GM23338 (cell line): ENCODE data around the gene MRC2.

ENCODE experiments used
- POLR2AphosphoS5 ChIP-seq: IDR thresholded peaks from 2 replicates; pipeline ENCODE4 v1.6.1; 2016; ENCODE audit warnings: antibody characterized with exemption, low read depth
- REST ChIP-seq: IDR thresholded peaks from one replicate; pipeline ENCODE4 v1.6.1; 2018; ENCODE audit warnings: antibody characterized with exemption; ENCODE audit not compliant: unreplicated experiment
- TF ChIP-seq, protein P1 (sequence below), 2 experiments: fragments of 200-600 bp in 1 of 2; sonication (generic) in 1 of 2; conservative IDR thresholded peaks; 2 replicates each; pipeline versions ENCODE4 v1.5.1 to v1.6.1; 2016 to 2017; ENCODE audit warnings: antibody characterized with exemption in 2 of 2, low read depth in 2 of 2, mild to moderate bottlenecking in 2 of 2, moderate library complexity in 1 of 2

GRCh38 chr17:62648251-62648955 is 20.9 kb downstream of the MRC2 start:
- TF ChIP-seq, protein P1, sequence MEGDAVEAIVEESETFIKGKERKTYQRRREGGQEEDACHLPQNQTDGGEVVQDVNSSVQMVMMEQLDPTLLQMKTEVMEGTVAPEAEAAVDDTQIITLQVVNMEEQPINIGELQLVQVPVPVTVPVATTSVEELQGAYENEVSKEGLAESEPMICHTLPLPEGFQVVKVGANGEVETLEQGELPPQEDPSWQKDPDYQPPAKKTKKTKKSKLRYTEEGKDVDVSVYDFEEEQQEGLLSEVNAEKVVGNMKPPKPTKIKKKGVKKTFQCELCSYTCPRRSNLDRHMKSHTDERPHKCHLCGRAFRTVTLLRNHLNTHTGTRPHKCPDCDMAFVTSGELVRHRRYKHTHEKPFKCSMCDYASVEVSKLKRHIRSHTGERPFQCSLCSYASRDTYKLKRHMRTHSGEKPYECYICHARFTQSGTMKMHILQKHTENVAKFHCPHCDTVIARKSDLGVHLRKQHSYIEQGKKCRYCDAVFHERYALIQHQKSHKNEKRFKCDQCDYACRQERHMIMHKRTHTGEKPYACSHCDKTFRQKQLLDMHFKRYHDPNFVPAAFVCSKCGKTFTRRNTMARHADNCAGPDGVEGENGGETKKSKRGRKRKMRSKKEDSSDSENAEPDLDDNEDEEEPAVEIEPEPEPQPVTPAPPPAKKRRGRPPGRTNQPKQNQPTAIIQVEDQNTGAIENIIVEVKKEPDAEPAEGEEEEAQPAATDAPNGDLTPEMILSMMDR (conservative IDR thresholded peaks at IDR 0.05; ENCODE audit: low read depth in 2 of 2) = no peak
- no peak for TF ChIP-seq REST
- no peak for TF ChIP-seq POLR2AphosphoS5
